Fibroblast of lung (primary cell): Measurements from ENCODE around the gene SPTBN5. TPM values are rescaled to one million over a fixed set of nuclear protein-coding genes. Genes with fewer than 3 reads are reported as not detected.

Source experiments
- DNase-seq, 2 donors: peaks; one replicate each; pipeline versions ENCODE4 v3.0.0 to v3.0.0-alpha.2; 2010; ENCODE audit warnings: low read depth in 2 of 2
- H2AFZ ChIP-seq: 2 replicates; pipeline ENCODE4 v1.5.1; 2012; ENCODE audit warnings: low read length, control low read depth, inconsistent platforms
- H3K27ac ChIP-seq: 2 replicates; pipeline ENCODE4 v1.5.1; 2011; ENCODE audit warnings: low read length, control low read depth; ENCODE audit not compliant: insufficient read depth
- H3K27me3 ChIP-seq: 2 replicates; pipeline ENCODE4 v1.5.1; 2011; ENCODE audit warnings: mild to moderate bottlenecking, low read length; ENCODE audit not compliant: control insufficient read depth, insufficient read depth
- H3K36me3 ChIP-seq: 2 replicates; pipeline ENCODE4 v1.5.1; 2011; ENCODE audit warnings: low read length; ENCODE audit not compliant: control insufficient read depth, insufficient read depth
- H3K4me1 ChIP-seq: 2 replicates; pipeline ENCODE4 v1.5.1; 2011; ENCODE audit warnings: low read length; ENCODE audit not compliant: control insufficient read depth, insufficient read depth; ENCODE audit errors: extremely low read depth
- H3K4me2 ChIP-seq: 2 replicates; pipeline ENCODE4 v1.5.1; 2011; ENCODE audit warnings: low read length, control low read depth; ENCODE audit not compliant: insufficient read depth; ENCODE audit errors: extremely low read depth
- H3K4me3 ChIP-seq, 4 experiments: fragments of 200-600 bp in 1 of 4; sonication (generic) in 1 of 4; replicated peaks in 1 of 4; 2 replicates each; pipeline ENCODE4 v1.5.1; 2011 to 2016; ENCODE audit warnings: low read length in 4 of 4, low read depth in 3 of 4, mild to moderate bottlenecking in 3 of 4, control low read depth in 2 of 4, inconsistent platforms in 1 of 4, mixed read lengths in 1 of 4; ENCODE audit not compliant: insufficient read depth in 1 of 4; ENCODE audit errors: control extremely low read depth in 1 of 4
- H3K79me2 ChIP-seq: 2 replicates; pipeline ENCODE4 v1.5.1; 2012; ENCODE audit warnings: mild to moderate bottlenecking, low read length, inconsistent platforms; ENCODE audit not compliant: control insufficient read depth, insufficient read depth
- H3K9ac ChIP-seq: 2 replicates; pipeline ENCODE4 v1.5.1; 2011; ENCODE audit warnings: mild to moderate bottlenecking, low read length, control low read depth; ENCODE audit not compliant: insufficient read depth
- H3K9me3 ChIP-seq: 2 replicates; pipeline ENCODE4 v1.5.1; 2012; ENCODE audit warnings: low read depth, low read length; ENCODE audit not compliant: control insufficient read depth, insufficient read depth
- H4K20me1 ChIP-seq: 2 replicates; pipeline ENCODE4 v1.5.1; 2011; ENCODE audit warnings: low read length; ENCODE audit not compliant: control insufficient read depth, insufficient read depth; ENCODE audit errors: extremely low read depth
- EZH2 ChIP-seq: IDR thresholded peaks from 2 replicates; pipeline ENCODE4 v1.5.1; 2012; ENCODE audit warnings: low read length, control low read depth, mild to moderate bottlenecking; ENCODE audit errors: missing control alignments
- polyA plus RNA-seq, 2 donors: library from polyadenylated mRNA; depleted of rRNA in 1 of 2; stranded (reverse) in 1 of 2; unstranded in 1 of 2; fragments of >200 nt; gene quantifications; 2 replicates each; pipeline ENCODE4 v1.2.1, GENCODE V29; 2011 to 2012; ENCODE audit warnings: missing spikeins in 1 of 2
- total RNA-seq: library from RNA; depleted of rRNA; stranded (reverse); fragments of >200 nt; gene quantifications from 2 replicates; pipeline ENCODE4 v1.2.1, GENCODE V29; 2014
- TF ChIP-seq, protein P1 (sequence below), 2 donors: IDR thresholded peaks in 1 of 2; conservative IDR thresholded peaks in 1 of 2; 1 replicate in 1 of 2; 2 replicates in 1 of 2; pipeline ENCODE4 v1.5.1; 2011 to 2012; ENCODE audit warnings: low read length in 2 of 2, control low read depth in 1 of 2, inconsistent platforms in 1 of 2, low read depth in 1 of 2, mild to moderate bottlenecking in 1 of 2

SPTBN5 gene
- total and polyA plus RNA-seq, 2 donors (not counting 1 experiment from before 2014, with no cell fraction given) = 0.43 to 0.66 TPM

DNA sequence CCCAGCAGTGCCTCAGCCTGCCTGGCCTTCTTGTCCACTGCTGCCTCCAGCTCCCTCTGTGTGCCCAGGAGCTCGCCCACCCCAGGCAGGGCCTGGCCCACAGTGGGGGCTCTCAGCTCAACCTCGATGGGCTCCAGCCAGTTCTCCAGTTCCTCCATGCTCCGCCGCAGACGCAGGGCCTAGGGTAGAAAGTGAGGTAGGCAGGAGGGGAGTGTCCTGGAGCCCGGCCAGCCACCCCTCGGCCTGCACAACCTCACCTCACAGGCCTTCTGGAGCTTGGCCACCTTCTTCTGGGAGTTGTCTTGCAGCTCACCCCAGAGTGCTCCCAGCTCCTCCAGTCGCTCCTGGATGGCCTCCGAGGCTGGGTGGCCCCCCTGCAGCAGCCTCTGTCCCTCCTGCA, 36.5 kb downstream of the SPTBN5 start:
- Histone ChIP-seq H2AFZ (no peak overlapping the region), H3K9ac (no peak overlapping the region), H3K27me3 (no peaks in the 10 kb centered on the region), H3K4me2 (no peak overlapping the region), H4K20me1 (no peaks in the 10 kb centered on the region), H3K4me3 (no peak overlapping the region), H3K79me2 (no peaks in the 10 kb centered on the region), H3K4me1 (no peaks in the 10 kb centered on the region), H3K36me3 (no peaks in the 10 kb centered on the region), H3K27ac (no peak overlapping the region), H3K9me3 (no peaks in the 10 kb centered on the region)
- no peak for DNase-seq
- TF ChIP-seq, protein P1, sequence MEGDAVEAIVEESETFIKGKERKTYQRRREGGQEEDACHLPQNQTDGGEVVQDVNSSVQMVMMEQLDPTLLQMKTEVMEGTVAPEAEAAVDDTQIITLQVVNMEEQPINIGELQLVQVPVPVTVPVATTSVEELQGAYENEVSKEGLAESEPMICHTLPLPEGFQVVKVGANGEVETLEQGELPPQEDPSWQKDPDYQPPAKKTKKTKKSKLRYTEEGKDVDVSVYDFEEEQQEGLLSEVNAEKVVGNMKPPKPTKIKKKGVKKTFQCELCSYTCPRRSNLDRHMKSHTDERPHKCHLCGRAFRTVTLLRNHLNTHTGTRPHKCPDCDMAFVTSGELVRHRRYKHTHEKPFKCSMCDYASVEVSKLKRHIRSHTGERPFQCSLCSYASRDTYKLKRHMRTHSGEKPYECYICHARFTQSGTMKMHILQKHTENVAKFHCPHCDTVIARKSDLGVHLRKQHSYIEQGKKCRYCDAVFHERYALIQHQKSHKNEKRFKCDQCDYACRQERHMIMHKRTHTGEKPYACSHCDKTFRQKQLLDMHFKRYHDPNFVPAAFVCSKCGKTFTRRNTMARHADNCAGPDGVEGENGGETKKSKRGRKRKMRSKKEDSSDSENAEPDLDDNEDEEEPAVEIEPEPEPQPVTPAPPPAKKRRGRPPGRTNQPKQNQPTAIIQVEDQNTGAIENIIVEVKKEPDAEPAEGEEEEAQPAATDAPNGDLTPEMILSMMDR (conservative IDR thresholded peaks at IDR 0.05 in 1 of 2, IDR thresholded peaks at IDR 0.05 in 1 of 2; ENCODE audit: low read depth in 1 of 2, low read length in 2 of 2) = no peak
- TF ChIP-seq EZH2 = no peak

DNA sequence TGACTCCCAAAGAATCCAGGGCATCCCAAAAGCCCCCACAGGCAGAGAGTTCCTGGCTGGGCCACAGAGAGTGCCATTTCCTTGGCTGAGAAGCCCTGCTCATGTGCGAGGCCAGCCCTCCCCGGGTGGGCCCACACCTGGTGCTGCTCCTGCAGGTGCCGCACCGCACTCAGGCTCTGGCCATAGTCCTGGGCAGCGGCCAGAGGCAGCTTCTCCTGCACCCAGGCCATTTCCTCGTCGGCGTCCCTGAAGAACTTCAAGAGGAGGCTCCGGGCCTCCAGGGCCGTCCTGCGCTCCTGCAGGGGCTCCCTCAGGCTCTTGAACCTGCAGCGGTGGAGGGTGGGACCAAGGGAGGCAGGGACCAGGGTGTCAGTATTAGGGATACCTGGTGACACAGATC, 37.1 kb downstream of the SPTBN5 start:
- no peak overlapping the region for H2AFZ ChIP-seq
- H3K79me2 ChIP-seq = no peaks in the 10 kb centered on the region
- no peak overlapping the region for H3K4me3 ChIP-seq
- H3K4me1 ChIP-seq = no peaks in the 10 kb centered on the region
- no peak for DNase-seq
- H3K36me3 ChIP-seq = no peaks in the 10 kb centered on the region
- no peaks in the 10 kb centered on the region for H4K20me1 ChIP-seq
- H3K9me3 ChIP-seq = no peaks in the 10 kb centered on the region
- H3K4me2 ChIP-seq = no peak overlapping the region
- H3K9ac ChIP-seq = no peak overlapping the region
- TF ChIP-seq, protein P1 (conservative IDR thresholded peaks at IDR 0.05 in 1 of 2, IDR thresholded peaks at IDR 0.05 in 1 of 2; ENCODE audit: low read depth in 1 of 2, low read length in 2 of 2) = no peak
- no peak for TF ChIP-seq EZH2
- no peaks in the 10 kb centered on the region for H3K27me3 ChIP-seq
- no peak overlapping the region for H3K27ac ChIP-seq

DNA sequence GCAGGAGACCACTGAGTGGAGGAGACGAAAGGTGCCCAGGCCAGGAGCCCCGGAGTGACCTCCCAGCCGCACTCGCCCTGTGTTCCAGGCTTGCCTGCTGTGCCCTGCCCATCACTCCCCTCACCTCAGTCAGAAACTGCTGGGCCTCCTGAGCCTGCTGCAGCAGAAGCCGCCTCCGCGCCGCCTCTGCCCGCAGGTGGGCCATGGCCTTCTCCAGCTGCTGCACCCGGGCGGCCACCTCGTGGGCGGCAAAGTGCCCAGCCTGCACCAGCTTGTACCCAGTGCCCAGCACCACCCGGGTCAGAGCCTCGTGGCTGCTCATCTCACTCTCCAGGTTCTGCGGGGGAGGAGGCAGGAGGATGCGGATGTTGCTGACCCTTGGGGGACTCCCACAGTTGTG, 37.6 kb downstream of the SPTBN5 start:
- Histone ChIP-seq H2AFZ (no peak overlapping the region), H3K79me2 (no peaks in the 10 kb centered on the region), H3K4me3 (no peak overlapping the region), H3K27ac (no peak overlapping the region), H3K9ac (no peak overlapping the region), H3K4me2 (no peak overlapping the region), H3K27me3 (no peaks in the 10 kb centered on the region), H3K36me3 (no peaks in the 10 kb centered on the region), H3K4me1 (no peaks in the 10 kb centered on the region), H4K20me1 (no peaks in the 10 kb centered on the region), H3K9me3 (no peaks in the 10 kb centered on the region)
- TF ChIP-seq, protein P1 (conservative IDR thresholded peaks at IDR 0.05 in 1 of 2, IDR thresholded peaks at IDR 0.05 in 1 of 2; ENCODE audit: low read depth in 1 of 2, low read length in 2 of 2) = no peak
- no peak for TF ChIP-seq EZH2
- DNase-seq = no peak
